ENCODE results near the gene NEUROD6. TPM values are rescaled to one million over a fixed set of nuclear protein-coding genes. Genes with fewer than 3 reads are reported as not detected.

Gene NEUROD6
- total RNA-seq, 1 donor from 2014 or later = not detected

GRCh38 chr7:31307972-31308371, 32.6 kb downstream of the NEUROD6 start:
- no peak for DNase-seq (ENCODE audit: low spot score, unreplicated experiment)
- no peak for TF ChIP-seq CTCF (IDR thresholded peaks at IDR 0.05; ENCODE audit: unreplicated experiment)
- no peaks in the 10 kb centered on the region for H3K9me3 Mint-ChIP-seq (ENCODE audit: low read depth)
- H3K4me1 Mint-ChIP-seq (ENCODE audit: low read depth) = peaks cover 12% of the 10 kb centered on the region
- H3K27ac Mint-ChIP-seq = no peak overlapping the region
- H3K27me3 Mint-ChIP-seq = peaks cover 15% of the 10 kb centered on the region
- H3K4me3 Mint-ChIP-seq (ENCODE audit: low read depth) = no peak overlapping the region
- no peaks in the 10 kb centered on the region for H3K36me3 Mint-ChIP-seq (ENCODE audit: insufficient read depth)

DNA sequence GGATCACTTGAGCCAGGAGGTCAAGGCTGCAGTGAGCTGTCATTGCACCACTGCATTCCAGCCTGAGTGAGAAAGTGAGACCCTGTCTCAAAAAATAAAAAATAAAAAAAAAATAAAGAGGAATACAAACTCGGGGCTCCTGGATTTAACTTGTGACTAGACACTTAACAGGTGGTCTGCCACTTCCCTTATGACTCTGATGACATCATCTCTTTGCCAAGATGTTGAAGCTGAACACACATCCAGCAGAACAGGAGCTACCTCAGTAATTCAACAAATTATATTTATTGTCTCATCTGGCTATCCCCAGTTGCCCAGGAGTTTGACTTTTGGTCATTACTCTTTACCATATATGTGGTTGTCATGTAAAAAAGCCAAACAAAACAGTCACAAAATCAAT, 35.3 kb downstream of the NEUROD6 start:
- DNase-seq (ENCODE audit: low spot score, unreplicated experiment) = no peak
- Mint-ChIP-seq H3K27ac (no peak overlapping the region), H3K4me1 (ENCODE audit: low read depth) (peaks cover 3% of the 10 kb centered on the region), H3K36me3 (ENCODE audit: insufficient read depth) (no peaks in the 10 kb centered on the region), H3K9me3 (ENCODE audit: low read depth) (no peaks in the 10 kb centered on the region), H3K4me3 (ENCODE audit: low read depth) (no peak overlapping the region), H3K27me3 (peaks cover 11% of the 10 kb centered on the region)
- TF ChIP-seq CTCF (IDR thresholded peaks at IDR 0.05; ENCODE audit: unreplicated experiment) = no peak

DNA sequence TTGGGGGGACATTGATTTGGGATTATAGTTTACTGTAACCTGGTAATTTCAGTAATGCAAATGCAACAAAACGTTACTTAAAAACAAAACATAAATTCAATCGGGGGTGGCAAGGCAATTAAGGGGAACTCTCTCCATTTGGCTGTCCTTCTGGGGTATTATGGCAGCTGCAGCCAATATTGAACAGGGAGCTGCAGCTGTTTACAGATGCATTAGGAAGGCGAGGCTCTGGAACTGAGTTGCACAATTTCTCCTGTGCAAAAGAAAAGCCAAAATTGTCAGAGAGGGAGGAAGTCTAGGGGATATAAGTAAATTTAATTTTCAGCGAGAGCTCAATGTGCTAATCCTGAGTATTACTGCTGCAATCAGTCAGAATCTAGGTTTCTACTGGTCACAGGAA, 36.1 kb downstream of the NEUROD6 start:
- H3K4me1 Mint-ChIP-seq (ENCODE audit: low read depth) = peaks cover 3% of the 10 kb centered on the region
- no peaks in the 10 kb centered on the region for H3K9me3 Mint-ChIP-seq (ENCODE audit: low read depth)
- no peak for TF ChIP-seq CTCF (IDR thresholded peaks at IDR 0.05; ENCODE audit: unreplicated experiment)
- no peaks in the 10 kb centered on the region for H3K36me3 Mint-ChIP-seq (ENCODE audit: insufficient read depth)
- no peak overlapping the region for H3K27ac Mint-ChIP-seq
- H3K27me3 Mint-ChIP-seq = peaks cover 8% of the 10 kb centered on the region
- no peak overlapping the region for H3K4me3 Mint-ChIP-seq (ENCODE audit: low read depth)
- no peak for DNase-seq (ENCODE audit: low spot score, unreplicated experiment)

DNA sequence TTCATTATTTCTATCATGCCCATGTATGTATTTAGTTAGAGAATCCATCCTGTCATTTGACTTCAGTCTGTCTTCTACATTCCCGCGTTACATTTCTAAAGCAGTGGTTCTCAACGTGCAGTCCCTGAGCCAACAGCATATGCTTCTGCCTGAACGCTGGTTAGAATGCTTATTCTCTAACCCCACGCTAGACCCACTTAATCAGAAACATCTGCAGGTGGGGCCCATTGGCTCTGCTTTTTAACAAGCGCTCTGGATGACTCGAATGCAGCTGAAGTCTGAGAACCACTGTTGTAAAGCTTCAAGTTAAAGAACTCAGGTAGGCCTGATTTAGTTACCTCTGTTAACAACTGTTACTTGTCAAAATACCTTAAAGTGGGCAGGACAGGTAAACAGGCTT, 38.2 kb downstream of the NEUROD6 start:
- TF ChIP-seq CTCF (IDR thresholded peaks at IDR 0.05; ENCODE audit: unreplicated experiment) = no peak
- no peaks in the 10 kb centered on the region for H3K4me1 Mint-ChIP-seq (ENCODE audit: low read depth)
- peaks cover 4% of the 10 kb centered on the region for H3K9me3 Mint-ChIP-seq (ENCODE audit: low read depth)
- no peak overlapping the region for H3K4me3 Mint-ChIP-seq (ENCODE audit: low read depth)
- no peaks in the 10 kb centered on the region for H3K36me3 Mint-ChIP-seq (ENCODE audit: insufficient read depth)
- peaks cover 8% of the 10 kb centered on the region for H3K27me3 Mint-ChIP-seq
- no peak overlapping the region for H3K27ac Mint-ChIP-seq
- DNase-seq (ENCODE audit: low spot score, unreplicated experiment) = no peak

DNA sequence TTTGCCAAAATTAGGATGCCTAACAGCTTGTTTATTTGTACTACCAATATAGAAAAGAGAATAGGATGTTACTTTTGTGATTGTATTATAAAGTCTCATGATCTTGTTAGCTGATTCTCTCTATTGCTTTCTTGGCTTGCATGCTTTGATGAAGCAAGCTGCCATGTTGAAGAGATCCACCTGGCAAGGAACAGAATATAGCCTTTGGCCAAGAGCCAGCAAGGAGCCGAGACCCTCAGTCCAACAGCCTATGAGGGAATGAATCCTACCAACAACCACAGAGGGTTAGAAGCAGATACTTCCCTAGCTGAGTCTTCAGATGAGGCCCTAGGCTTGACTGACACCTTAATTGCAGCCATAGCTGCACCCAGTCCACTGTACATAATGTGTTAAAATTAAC, 41.2 kb downstream of the NEUROD6 start:
- Mint-ChIP-seq H3K4me3 (ENCODE audit: low read depth) (no peak overlapping the region), H3K27me3 (no peaks in the 10 kb centered on the region), H3K4me1 (ENCODE audit: low read depth) (peaks cover 4% of the 10 kb centered on the region), H3K9me3 (ENCODE audit: low read depth) (peaks cover 4% of the 10 kb centered on the region), H3K36me3 (ENCODE audit: insufficient read depth) (no peaks in the 10 kb centered on the region), H3K27ac (no peak overlapping the region)
- no peak for TF ChIP-seq CTCF (IDR thresholded peaks at IDR 0.05; ENCODE audit: unreplicated experiment)
- no peak for DNase-seq (ENCODE audit: low spot score, unreplicated experiment)

All from progenitor cell of endocrine pancreas (in vitro differentiated cells).